Measurements from ENCODE around the gene RPS17.
"Not testable (repeated sequence)": the region's sequence is repeated elsewhere in the genome, so short reads cannot be mapped to it uniquely, and the experiment has no call there.

RPS17 gene

DNA sequence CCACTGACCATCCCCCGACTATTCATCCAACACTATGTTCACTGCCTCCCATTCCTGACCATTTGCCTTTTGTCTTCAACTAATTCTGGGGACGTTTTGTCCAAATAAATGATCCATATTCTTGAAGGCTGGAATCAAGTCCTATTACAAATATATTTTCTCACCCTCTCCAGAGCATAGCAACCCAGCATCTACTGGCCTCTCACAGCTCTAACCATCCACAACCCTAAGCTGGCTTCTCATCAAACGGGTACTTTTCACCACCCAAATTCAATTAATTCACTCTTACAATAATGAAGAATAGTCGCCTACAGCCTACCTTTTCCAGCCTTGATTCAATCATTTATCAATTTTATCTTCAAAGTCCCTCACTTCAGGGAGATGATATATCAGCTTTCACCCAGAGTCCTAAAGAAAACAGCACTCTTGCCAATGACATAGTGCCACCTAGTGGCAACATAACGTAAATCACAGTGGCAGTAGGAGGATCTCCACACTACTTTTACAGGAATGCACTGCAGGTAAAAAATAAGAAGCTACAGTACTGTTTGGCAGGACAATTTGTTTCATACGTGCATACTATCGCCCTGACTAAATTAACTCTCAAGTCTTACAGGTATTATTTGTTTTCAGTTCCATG, 37.4 kb downstream of the RPS17 start:
- not testable (repeated sequence) for H3K9ac ChIP-seq (ENCODE audit: low read depth, low read length); H3K4me3 ChIP-seq (ENCODE audit: low read depth, low read length); H3K27me3 ChIP-seq (ENCODE audit: control insufficient read depth, insufficient read depth, low read length); H3K4me1 ChIP-seq (ENCODE audit: control insufficient read depth, insufficient read depth, low read length); H3K36me3 ChIP-seq (ENCODE audit: control insufficient read depth, insufficient read depth, low read length); H3K9me3 ChIP-seq (ENCODE audit: control insufficient read depth, insufficient read depth, low read length)

DNA sequence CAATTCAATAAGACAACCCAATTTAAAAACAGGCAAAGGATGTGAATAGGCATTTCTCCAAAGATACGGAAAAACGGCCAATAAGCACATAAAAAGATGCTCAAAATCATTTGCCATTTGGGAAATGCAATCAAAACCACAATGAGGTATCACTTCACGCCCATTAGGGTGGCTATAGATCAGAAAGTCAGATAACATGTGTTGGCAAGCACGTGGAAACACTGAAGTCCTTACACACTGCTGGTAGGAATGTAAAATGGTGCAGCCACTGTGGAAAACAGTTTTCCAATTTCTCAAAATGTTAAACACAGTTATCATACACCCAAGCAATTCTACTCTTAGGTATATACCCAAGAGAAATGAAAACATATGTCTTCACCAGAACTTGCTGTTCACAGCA, 39.5 kb downstream of the RPS17 start:
- H3K9ac ChIP-seq (ENCODE audit: low read depth, low read length); H3K9me3 ChIP-seq (ENCODE audit: control insufficient read depth, insufficient read depth, low read length); H3K4me3 ChIP-seq (ENCODE audit: low read depth, low read length); H3K27me3 ChIP-seq (ENCODE audit: control insufficient read depth, insufficient read depth, low read length); H3K36me3 ChIP-seq (ENCODE audit: control insufficient read depth, insufficient read depth, low read length); H3K4me1 ChIP-seq (ENCODE audit: control insufficient read depth, insufficient read depth, low read length): not testable (repeated sequence)

DNA sequence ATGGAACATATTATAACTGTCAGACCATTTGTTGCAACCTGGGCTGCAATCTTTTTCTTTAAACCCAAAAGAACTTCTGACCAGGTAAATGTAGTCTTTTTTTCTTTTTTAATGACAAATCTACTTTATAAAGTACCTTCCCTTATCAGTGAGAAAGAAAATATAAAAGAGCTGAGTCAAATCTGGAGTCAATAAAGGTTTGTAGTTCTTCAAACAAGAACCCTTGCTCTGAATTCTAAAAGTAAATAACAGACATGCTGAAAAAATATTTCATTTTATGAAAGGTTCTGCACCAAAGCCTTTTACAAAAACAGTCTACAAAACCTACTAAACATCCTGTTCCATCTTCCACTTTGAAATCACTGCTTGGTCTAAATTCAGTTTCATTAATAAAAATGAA, 42.3 kb downstream of the RPS17 start:
- H3K9ac ChIP-seq (ENCODE audit: low read depth, low read length); H3K27me3 ChIP-seq (ENCODE audit: control insufficient read depth, insufficient read depth, low read length); H3K9me3 ChIP-seq (ENCODE audit: control insufficient read depth, insufficient read depth, low read length); H3K4me1 ChIP-seq (ENCODE audit: control insufficient read depth, insufficient read depth, low read length); H3K4me3 ChIP-seq (ENCODE audit: low read depth, low read length); H3K36me3 ChIP-seq (ENCODE audit: control insufficient read depth, insufficient read depth, low read length): not testable (repeated sequence)

DNA sequence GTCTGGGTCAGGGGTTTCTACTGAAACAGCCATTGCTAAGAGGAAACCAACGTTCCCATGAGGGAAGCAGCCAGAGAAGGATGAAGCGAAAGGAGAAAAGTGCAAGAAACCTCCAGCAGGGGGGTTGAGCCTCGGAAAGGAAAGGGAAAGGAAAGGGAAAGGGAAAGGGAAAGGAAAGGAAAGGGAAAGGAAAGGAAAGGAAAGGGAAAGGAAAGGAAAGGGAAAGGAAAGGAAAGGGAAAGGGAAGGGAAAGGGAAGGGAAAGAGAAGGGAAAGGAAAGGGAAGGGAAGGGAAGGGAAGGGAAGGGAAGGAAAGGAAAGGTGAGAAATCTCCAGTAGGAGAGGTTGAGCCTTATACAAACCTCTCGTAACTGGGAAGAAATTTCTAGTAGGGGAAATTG, 52.0 kb downstream of the RPS17 start:
- H3K4me3 ChIP-seq (ENCODE audit: low read depth, low read length); H3K27me3 ChIP-seq (ENCODE audit: control insufficient read depth, insufficient read depth, low read length); H3K4me1 ChIP-seq (ENCODE audit: control insufficient read depth, insufficient read depth, low read length); H3K9ac ChIP-seq (ENCODE audit: low read depth, low read length); H3K36me3 ChIP-seq (ENCODE audit: control insufficient read depth, insufficient read depth, low read length); H3K9me3 ChIP-seq (ENCODE audit: control insufficient read depth, insufficient read depth, low read length): not testable (repeated sequence)

DNA sequence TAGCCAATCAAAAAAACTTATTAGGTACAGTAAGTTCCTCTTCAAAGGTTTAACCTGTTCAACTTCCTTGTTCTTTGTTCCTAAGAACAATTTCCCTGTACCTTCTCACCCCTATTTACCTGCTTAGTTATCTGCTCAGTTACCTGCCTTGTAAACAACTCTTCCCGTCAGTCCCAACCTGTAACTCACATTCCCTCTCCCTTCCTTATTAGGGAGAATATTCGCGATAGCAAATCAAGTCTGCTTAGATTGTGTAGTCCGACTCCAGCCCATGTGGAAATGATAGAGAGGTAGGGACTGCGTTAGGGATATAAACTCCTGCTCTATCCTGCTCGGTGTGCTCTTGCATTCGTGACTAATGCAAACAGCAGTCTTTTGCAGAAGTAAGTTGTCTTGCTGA, 53.2 kb downstream of the RPS17 start:
- H3K4me3 ChIP-seq (ENCODE audit: low read depth, low read length); H3K36me3 ChIP-seq (ENCODE audit: control insufficient read depth, insufficient read depth, low read length); H3K4me1 ChIP-seq (ENCODE audit: control insufficient read depth, insufficient read depth, low read length); H3K9ac ChIP-seq (ENCODE audit: low read depth, low read length); H3K9me3 ChIP-seq (ENCODE audit: control insufficient read depth, insufficient read depth, low read length); H3K27me3 ChIP-seq (ENCODE audit: control insufficient read depth, insufficient read depth, low read length): not testable (repeated sequence)
